HUES64 (cell line): ENCODE data around the gene USP20.

Experiments used
- H3K27ac ChIP-seq: 2 replicates; pipeline ENCODE4 v1.7.0; 2013; ENCODE audit warnings: low read depth, low read length, inconsistent platforms
- H3K27me3 ChIP-seq: 2 replicates; pipeline ENCODE4 v1.6.1; 2013; ENCODE audit warnings: mild to moderate bottlenecking, low read length; ENCODE audit not compliant: insufficient read depth
- H3K36me3 ChIP-seq: 2 replicates; pipeline ENCODE4 v1.6.1; 2013; ENCODE audit warnings: mild to moderate bottlenecking, low read length; ENCODE audit not compliant: insufficient read depth
- H3K4me1 ChIP-seq: 2 replicates; pipeline ENCODE4 v1.6.1; 2013; ENCODE audit warnings: mild to moderate bottlenecking, low read length, moderate library complexity; ENCODE audit not compliant: insufficient read depth
- H3K4me3 ChIP-seq: 2 replicates; pipeline ENCODE4 v1.5.1; 2013; ENCODE audit warnings: mild to moderate bottlenecking, low read length, moderate library complexity
- H3K9ac ChIP-seq: 2 replicates; pipeline ENCODE4 v1.6.1; 2013; ENCODE audit warnings: mild to moderate bottlenecking, low read depth, low read length
- H3K9me3 ChIP-seq: 2 replicates; pipeline ENCODE4 v1.6.1; 2013; ENCODE audit warnings: low read depth, low read length; ENCODE audit not compliant: insufficient read depth
- WGBS: fragments of 150-250, 120-280 bp; methylation state at CpG from one replicate; pipeline ENCODE4 v1.1.7; 2013; ENCODE audit warnings: missing lambda C conversion rate; 5-methylcytosine and 5-hydroxymethylcytosine counted together

Gene USP20

DNA sequence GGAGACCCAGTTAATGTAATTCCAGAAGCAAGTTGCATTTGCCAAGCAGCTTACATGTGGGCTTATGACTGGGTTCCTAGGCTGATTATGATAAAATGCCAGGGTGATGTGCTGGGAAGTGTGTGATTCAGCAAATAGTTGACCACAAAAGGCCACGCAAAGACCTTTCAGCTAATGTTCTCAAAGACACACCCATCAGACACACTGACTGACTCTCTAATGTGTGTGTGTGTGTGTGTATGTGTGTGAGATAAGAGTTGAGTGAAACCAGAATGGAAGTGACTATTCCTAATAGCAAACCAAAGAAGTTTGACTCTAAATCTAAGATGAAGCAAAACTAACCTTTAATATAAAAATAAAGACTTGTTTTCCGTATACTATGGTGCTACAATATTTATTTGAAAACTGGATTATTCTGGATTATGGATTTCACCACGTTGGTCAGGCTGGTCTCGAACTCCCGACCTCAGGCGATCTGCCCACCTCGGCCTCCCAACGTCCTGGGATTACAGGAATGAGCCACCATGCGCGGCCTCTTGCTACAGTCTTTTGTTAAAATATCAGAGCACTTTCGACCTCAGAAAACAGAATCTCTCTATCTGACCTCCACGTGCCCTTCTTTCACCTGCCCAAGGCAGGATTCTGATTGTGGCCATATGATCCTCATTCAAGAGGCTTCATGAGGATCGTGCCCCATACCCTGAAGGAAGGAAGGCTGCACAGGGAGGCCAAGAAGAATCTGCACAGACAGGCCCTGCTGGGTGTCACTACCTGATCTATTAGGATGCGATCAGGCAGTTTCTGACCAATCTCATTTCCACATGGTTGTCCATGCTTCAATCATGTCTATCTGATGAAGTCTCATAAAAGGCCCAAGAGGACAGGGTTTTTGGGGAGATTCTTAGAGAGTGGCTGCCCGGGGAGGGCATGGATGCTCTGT lies 75.6 kb downstream of the USP20 start:
- peaks cover 7% of the 10 kb centered on the region for H3K4me1 ChIP-seq
- H3K27ac ChIP-seq: no peak overlapping the region
- no peaks in the 10 kb centered on the region for H3K27me3 ChIP-seq
- peaks cover 11% of the 10 kb centered on the region; the same call in 1 of the 2 replicates for H3K36me3 ChIP-seq
- H3K9ac ChIP-seq: no peak overlapping the region
- no peaks in the 10 kb centered on the region for H3K9me3 ChIP-seq
- no peak overlapping the region for H3K4me3 ChIP-seq
- 87% methylated on average over 13 of the region's 15 CpGs for WGBS

- no peak overlapping the region for H3K27ac ChIP-seq
- no peak overlapping the region for H3K4me3 ChIP-seq
- H3K36me3 ChIP-seq: no peaks in the 10 kb centered on the region
- H3K27me3 ChIP-seq: no peaks in the 10 kb centered on the region
- peaks cover 3% of the 10 kb centered on the region for H3K4me1 ChIP-seq
- H3K9ac ChIP-seq: no peak overlapping the region
- no peaks in the 10 kb centered on the region for H3K9me3 ChIP-seq
- 87% methylated on average over 5 of the region's 5 CpGs for WGBS
Measured at GRCh38 chr9:129914051-129914450, 78.8 kb downstream of the USP20 start.

- Histone ChIP-seq H3K4me3 (no peak overlapping the region), H3K36me3 (no peaks in the 10 kb centered on the region), H3K4me1 (no peaks in the 10 kb centered on the region), H3K9me3 (no peaks in the 10 kb centered on the region), H3K27me3 (no peaks in the 10 kb centered on the region), H3K9ac (no peak overlapping the region), H3K27ac (no peak overlapping the region)
- 96% methylated on average over 7 of the region's 7 CpGs for WGBS
Measured at GRCh38 chr9:129916707-129917106, 81.4 kb downstream of the USP20 start.

DNA sequence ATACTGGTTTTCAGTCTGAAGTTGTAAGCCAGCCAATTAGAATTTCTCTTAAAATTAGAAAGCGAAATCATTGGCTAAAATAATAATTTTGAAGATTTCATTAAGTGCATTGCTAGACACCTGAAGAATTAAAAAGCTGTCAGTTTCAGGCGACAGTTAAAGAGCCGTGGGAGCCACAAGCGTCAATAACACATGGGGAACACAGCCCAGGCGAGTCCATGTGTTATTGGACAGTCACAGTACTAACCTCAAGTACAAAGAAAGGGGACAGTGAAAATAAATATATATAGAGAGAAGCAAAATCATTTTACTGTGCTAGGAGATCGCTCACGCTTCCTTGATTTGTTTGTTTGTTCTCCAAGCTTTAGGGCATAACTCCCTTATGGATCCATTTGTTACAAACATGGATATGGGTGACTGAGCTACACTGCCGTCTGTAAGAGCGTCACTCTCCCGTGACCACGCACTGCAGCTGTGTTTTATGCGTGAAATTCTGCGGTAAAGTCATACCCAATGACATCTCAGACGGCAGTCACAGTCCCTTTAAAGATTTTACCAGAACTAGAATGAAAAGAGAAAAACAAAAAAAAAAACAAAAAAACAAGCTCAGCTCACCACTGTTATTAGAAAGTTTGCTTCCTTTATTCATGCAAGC lies 83.2 kb downstream of the USP20 start:
- no peak overlapping the region for H3K4me3 ChIP-seq
- H3K27ac ChIP-seq: no peak overlapping the region
- H3K9me3 ChIP-seq: no peaks in the 10 kb centered on the region
- no peaks in the 10 kb centered on the region for H3K27me3 ChIP-seq
- no peak overlapping the region for H3K9ac ChIP-seq
- peaks cover 8% of the 10 kb centered on the region; the same call in 1 of the 2 replicates for H3K36me3 ChIP-seq
- whole genome bisulfite sequencing: 92% methylated on average over 14 of the region's 14 CpGs
- H3K4me1 ChIP-seq: no peaks in the 10 kb centered on the region

GRCh38 chr9:129919277-129919676 lies 84.0 kb downstream of the USP20 start:
- Histone ChIP-seq H3K4me1 (no peaks in the 10 kb centered on the region), H3K27me3 (no peaks in the 10 kb centered on the region), H3K4me3 (no peak overlapping the region), H3K9ac (no peak overlapping the region), H3K36me3 (peaks cover 15% of the 10 kb centered on the region; the same call in 1 of the 2 replicates), H3K9me3 (no peaks in the 10 kb centered on the region), H3K27ac (no peak overlapping the region)
- 93% methylated on average over 2 of the region's 3 CpGs for WGBS

- Histone ChIP-seq H3K27ac (no peak overlapping the region), H3K27me3 (no peaks in the 10 kb centered on the region), H3K4me3 (no peak overlapping the region), H3K36me3 (peaks cover 21% of the 10 kb centered on the region), H3K9me3 (no peaks in the 10 kb centered on the region), H3K4me1 (no peaks in the 10 kb centered on the region), H3K9ac (no peak overlapping the region)
- WGBS: 92% methylated on average over 3 of the region's 3 CpGs
Measured at GRCh38 chr9:129919841-129920240, 84.6 kb downstream of the USP20 start.

DNA sequence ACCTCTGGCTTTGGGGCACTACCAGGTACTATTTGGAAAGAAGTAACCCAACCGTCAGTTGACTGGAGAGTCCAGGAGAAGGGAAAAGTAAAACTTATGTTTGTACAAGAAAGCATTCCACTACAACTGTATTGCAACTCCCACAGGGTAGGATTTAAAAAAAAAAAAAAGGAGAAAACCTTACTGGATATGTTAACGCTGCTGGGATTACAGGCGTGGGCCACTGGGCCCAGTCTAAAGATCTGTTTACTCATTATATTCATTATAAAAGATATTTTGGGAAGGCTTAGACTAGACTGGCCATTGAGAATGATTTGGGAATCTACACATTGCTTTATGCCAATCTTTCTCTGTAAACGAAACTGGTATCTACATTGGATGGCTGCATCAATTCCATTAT lies 86.6 kb downstream of the USP20 start:
- Histone ChIP-seq H3K36me3 (peaks cover 30% of the 10 kb centered on the region), H3K27ac (no peak overlapping the region), H3K9me3 (no peaks in the 10 kb centered on the region), H3K9ac (no peak overlapping the region), H3K4me3 (no peak overlapping the region), H3K27me3 (no peaks in the 10 kb centered on the region), H3K4me1 (no peaks in the 10 kb centered on the region)
- 92% methylated on average over 2 of the region's 4 CpGs for WGBS

GRCh38 chr9:129923589-129923988 lies 88.3 kb downstream of the USP20 start:
- Histone ChIP-seq H3K27ac (no peak overlapping the region), H3K9me3 (no peaks in the 10 kb centered on the region), H3K9ac (no peak overlapping the region), H3K36me3 (peaks cover 37% of the 10 kb centered on the region), H3K27me3 (no peaks in the 10 kb centered on the region), H3K4me3 (no peak overlapping the region), H3K4me1 (no peaks in the 10 kb centered on the region)
- 84% methylated on average over 6 of the region's 6 CpGs for WGBS

GRCh38 chr9:129929496-129930125 lies 94.4 kb downstream of the USP20 start:
- WGBS: 95% methylated on average over 9 of the region's 9 CpGs
- H3K4me3 ChIP-seq: no peak overlapping the region
- no peaks in the 10 kb centered on the region for H3K27me3 ChIP-seq
- H3K4me1 ChIP-seq: peaks cover 18% of the 10 kb centered on the region
- peaks cover 19% of the 10 kb centered on the region for H3K36me3 ChIP-seq
- no peaks in the 10 kb centered on the region for H3K9me3 ChIP-seq
- H3K9ac ChIP-seq: no peak overlapping the region
- no peak overlapping the region for H3K27ac ChIP-seq

DNA sequence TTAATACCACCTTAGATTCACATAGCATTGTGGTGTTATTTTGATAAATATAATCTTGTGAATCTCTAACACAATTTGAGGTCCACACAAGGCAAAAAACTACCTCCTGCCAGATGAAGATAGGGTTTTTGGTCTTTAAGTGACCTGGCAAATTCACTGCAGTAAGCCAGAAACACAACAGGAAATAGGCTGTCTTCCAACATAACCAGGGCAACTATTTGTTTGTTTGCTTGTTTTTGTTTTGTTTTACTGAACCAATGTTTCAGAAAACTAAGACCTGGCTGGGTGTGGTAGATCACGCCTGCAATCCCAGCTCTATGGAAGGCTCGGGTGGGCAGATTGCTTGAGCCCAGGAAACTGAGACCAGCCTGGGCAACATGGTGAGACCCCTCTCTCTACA lies 95.5 kb downstream of the USP20 start:
- Histone ChIP-seq H3K27me3 (no peaks in the 10 kb centered on the region), H3K4me1 (peaks cover 18% of the 10 kb centered on the region), H3K4me3 (no peak overlapping the region), H3K27ac (no peak overlapping the region), H3K9ac (no peak overlapping the region), H3K9me3 (no peaks in the 10 kb centered on the region), H3K36me3 (peaks cover 14% of the 10 kb centered on the region)
- WGBS: 95% methylated on average over 2 of the region's 2 CpGs
